ENCODE data around the gene TIMM9.

DNA sequence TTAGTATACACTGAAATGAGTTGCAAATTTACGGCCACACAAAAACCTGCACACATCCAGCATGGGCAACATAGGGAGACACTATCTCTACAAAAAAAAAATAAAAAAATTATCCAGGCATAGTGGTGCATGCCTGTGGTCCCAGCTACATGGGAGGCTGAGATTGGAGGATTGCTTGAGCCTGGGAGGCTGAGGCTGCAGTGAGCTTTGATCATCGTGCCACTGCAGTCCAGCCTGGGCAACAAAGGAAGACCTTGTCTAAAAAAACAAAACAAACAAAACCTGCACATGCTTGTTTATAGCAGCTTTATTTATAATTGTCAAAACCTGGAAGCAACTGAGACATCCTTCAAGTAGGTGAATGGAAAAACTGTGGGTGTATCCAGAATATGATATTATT is 36.5 kb downstream of the TIMM9 start:
- TF ChIP-seq GATA2 (IDR thresholded peaks at IDR 0.05; ENCODE audit: low read depth, low read length) (no peak), GATA3 (IDR thresholded peaks at IDR 0.05; ENCODE audit: low read depth, low read length) (no peak)
